ENCODE results near the gene MYO3A. TPM values are rescaled to one million over a fixed set of nuclear protein-coding genes. Genes with fewer than 3 reads are reported as not detected.

MYO3A gene
- total RNA-seq, 2 experiments from 2014 or later: not detected

GRCh38 chr10:26046073-26046700 is 112.2 kb downstream of the MYO3A start:
- Mint-ChIP-seq H3K4me1 (ENCODE audit: low read depth) (no peaks in the 10 kb centered on the region), H3K27ac (no peak overlapping the region), H3K36me3 (ENCODE audit: low read depth) (no peaks in the 10 kb centered on the region), H3K4me3 (no peak overlapping the region), H3K9me3 (peaks cover 5% of the 10 kb centered on the region), H3K27me3 (peaks cover 2% of the 10 kb centered on the region)
- intact Hi-C loops (cut with micrococcal nuclease): no loop called here
- TF ChIP-seq, protein P1, sequence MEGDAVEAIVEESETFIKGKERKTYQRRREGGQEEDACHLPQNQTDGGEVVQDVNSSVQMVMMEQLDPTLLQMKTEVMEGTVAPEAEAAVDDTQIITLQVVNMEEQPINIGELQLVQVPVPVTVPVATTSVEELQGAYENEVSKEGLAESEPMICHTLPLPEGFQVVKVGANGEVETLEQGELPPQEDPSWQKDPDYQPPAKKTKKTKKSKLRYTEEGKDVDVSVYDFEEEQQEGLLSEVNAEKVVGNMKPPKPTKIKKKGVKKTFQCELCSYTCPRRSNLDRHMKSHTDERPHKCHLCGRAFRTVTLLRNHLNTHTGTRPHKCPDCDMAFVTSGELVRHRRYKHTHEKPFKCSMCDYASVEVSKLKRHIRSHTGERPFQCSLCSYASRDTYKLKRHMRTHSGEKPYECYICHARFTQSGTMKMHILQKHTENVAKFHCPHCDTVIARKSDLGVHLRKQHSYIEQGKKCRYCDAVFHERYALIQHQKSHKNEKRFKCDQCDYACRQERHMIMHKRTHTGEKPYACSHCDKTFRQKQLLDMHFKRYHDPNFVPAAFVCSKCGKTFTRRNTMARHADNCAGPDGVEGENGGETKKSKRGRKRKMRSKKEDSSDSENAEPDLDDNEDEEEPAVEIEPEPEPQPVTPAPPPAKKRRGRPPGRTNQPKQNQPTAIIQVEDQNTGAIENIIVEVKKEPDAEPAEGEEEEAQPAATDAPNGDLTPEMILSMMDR (IDR thresholded peaks at IDR 0.05): no peak
- DNase-seq (no peak), ATAC-seq (no peak)
- POLR2A ChIA-PET: no interaction called here
- CTCF ChIA-PET: no interaction called here

GRCh38 chr10:26048756-26049155 is 114.7 kb downstream of the MYO3A start:
- no peak overlapping the region for H3K4me3 Mint-ChIP-seq
- no peaks in the 10 kb centered on the region for H3K4me1 Mint-ChIP-seq (ENCODE audit: low read depth)
- ChIA-PET CTCF (no interaction called here), POLR2A (no interaction called here)
- DNase-seq (no peak), ATAC-seq (no peak)
- peaks cover 2% of the 10 kb centered on the region for H3K27me3 Mint-ChIP-seq
- no peak overlapping the region for H3K27ac Mint-ChIP-seq
- no peaks in the 10 kb centered on the region for H3K9me3 Mint-ChIP-seq
- intact Hi-C loops (cut with micrococcal nuclease): no loop called here
- TF ChIP-seq, protein P1 (IDR thresholded peaks at IDR 0.05): no peak
- H3K36me3 Mint-ChIP-seq (ENCODE audit: low read depth): no peaks in the 10 kb centered on the region

GRCh38 chr10:26052326-26052725 is 118.3 kb downstream of the MYO3A start:
- no peaks in the 10 kb centered on the region for H3K27me3 Mint-ChIP-seq
- no peaks in the 10 kb centered on the region for H3K36me3 Mint-ChIP-seq (ENCODE audit: low read depth)
- no peak overlapping the region for H3K4me3 Mint-ChIP-seq
- peaks cover 3% of the 10 kb centered on the region for H3K9me3 Mint-ChIP-seq
- TF ChIP-seq, protein P1 (IDR thresholded peaks at IDR 0.05): no peak
- ATAC-seq (no peak), DNase-seq (no peak)
- H3K4me1 Mint-ChIP-seq (ENCODE audit: low read depth): no peaks in the 10 kb centered on the region
- intact Hi-C loops (cut with micrococcal nuclease): no loop called here
- no peak overlapping the region for H3K27ac Mint-ChIP-seq
- CTCF ChIA-PET: no interaction called here
- POLR2A ChIA-PET: no interaction called here

DNA sequence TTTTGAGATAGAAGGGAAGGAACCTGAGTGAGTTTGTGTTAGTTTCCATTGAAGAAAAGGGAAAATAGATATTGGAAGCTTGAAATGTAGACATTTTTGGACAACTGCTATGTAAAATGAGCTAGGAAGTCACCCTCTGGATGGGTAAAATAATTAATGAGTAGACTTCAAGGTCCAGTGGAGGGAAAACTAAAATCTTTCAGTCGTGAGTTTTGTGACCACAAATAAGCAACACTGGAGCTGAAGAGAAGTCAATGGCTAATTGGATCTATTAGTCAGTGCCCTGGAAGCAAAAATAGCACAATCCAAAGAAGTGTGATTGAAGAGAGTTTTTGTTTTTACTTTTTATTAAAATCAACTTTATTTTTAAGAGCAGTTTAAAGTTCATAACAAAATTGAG is 123.4 kb downstream of the MYO3A start:
- ATAC-seq (no peak), DNase-seq (no peak)
- ChIA-PET CTCF (no interaction called here), POLR2A (interaction anchor here (1.0 kb wide), 1 partner anchor 41 kb away, joined by 3 read pairs; no protein-coding TSS in a partner anchor)
- Mint-ChIP-seq H3K36me3 (ENCODE audit: low read depth) (no peaks in the 10 kb centered on the region), H3K4me1 (ENCODE audit: low read depth) (no peaks in the 10 kb centered on the region), H3K9me3 (peaks cover 3% of the 10 kb centered on the region), H3K27me3 (no peaks in the 10 kb centered on the region), H3K4me3 (no peak overlapping the region), H3K27ac (no peak overlapping the region)
- TF ChIP-seq, protein P1 (IDR thresholded peaks at IDR 0.05): no peak
- intact Hi-C loops (cut with micrococcal nuclease): no loop called here

DNA sequence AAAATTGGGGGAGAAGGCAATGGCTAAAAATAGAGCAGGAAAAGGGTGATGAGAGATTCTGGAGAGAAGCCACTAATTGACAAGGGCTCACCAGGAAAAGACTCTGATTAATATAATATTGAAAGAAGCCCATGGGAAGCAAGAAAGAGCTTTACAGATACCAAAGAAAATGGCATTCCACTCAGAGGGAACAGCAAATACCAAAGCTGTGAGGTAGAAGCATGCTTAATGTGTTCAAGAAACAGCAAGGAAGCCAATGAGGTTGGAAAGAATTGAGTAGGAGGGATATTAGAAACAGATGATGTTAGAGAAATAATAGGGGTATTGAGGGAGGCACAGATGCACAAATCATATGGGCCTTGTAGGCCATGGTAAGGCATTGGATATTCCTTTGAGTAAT is 130.1 kb downstream of the MYO3A start:
- H3K4me1 Mint-ChIP-seq (ENCODE audit: low read depth): no peaks in the 10 kb centered on the region
- no peak overlapping the region for H3K4me3 Mint-ChIP-seq
- TF ChIP-seq, protein P1 (IDR thresholded peaks at IDR 0.05): no peak
- no peak overlapping the region for H3K27ac Mint-ChIP-seq
- no peaks in the 10 kb centered on the region for H3K36me3 Mint-ChIP-seq (ENCODE audit: low read depth)
- no peaks in the 10 kb centered on the region for H3K27me3 Mint-ChIP-seq
- no peak for ATAC-seq
- ChIA-PET CTCF (no interaction called here), POLR2A (no interaction called here)
- no peak for DNase-seq
- intact Hi-C loops (cut with micrococcal nuclease): no loop called here
- no peaks in the 10 kb centered on the region for H3K9me3 Mint-ChIP-seq

Data from activated CD8-positive, alpha-beta T cell treated with anti-CD3 and anti-CD28 coated beads for 36 hours (primary cell).